Panc1 (cell line): ENCODE results near the gene ACOXL. TPM values are rescaled to one million over a fixed set of nuclear protein-coding genes. Genes with fewer than 3 reads are reported as not detected.

Experiments used
- ATAC-seq: fragments of 200-7000 bp; cut with Tn5 transposase; 2 replicates; pipeline ENCODE4 v1.9.1; 2020; ENCODE audit warnings: mild to moderate bottlenecking, moderate library complexity
- BruUV-seq: library from RNA; stranded (reverse); fragments of 400-500 nt; replicated peaks from 2 replicates; lab custom pipeline; 2021; lab: Mats Ljungman, UMichigan
- CTCF ChIA-PET: fragments of 300-600 bp; sonication (Branson Sonifier 250); formaldehyde crosslinking; loops from one replicate; lab custom pipeline; 2022; ENCODE audit warnings: antibody characterized with exemption; lab: Charles Lee
- POLR2A ChIA-PET: fragments of 300-600 bp; sonication (Branson Sonifier 250); formaldehyde crosslinking; loops from one replicate; lab custom pipeline; 2022; ENCODE audit warnings: antibody characterized with exemption; lab: Charles Lee
- DNase-seq: peaks from one replicate; pipeline ENCODE4 v3.0.0-alpha.2; 2010; ENCODE audit warnings: low read depth, low spot score
- H3K27ac ChIP-seq: 2 replicates; pipeline ENCODE4 v1.5.1; 2011; ENCODE audit warnings: mild to moderate bottlenecking, low read length, inconsistent platforms
- H3K27me3 ChIP-seq: fragments of 200-500 bp; sonication (Bioruptor generic); 2 replicates; pipeline ENCODE4 v1.6.0; 2014; ENCODE audit warnings: low read length, inconsistent platforms; ENCODE audit not compliant: control insufficient read depth, insufficient read depth
- H3K36me3 ChIP-seq: fragments of 200-500 bp; sonication (Bioruptor generic); 2 replicates; pipeline ENCODE4 v1.5.1; 2014; ENCODE audit warnings: inconsistent platforms, mild to moderate bottlenecking, low read length, moderate library complexity; ENCODE audit not compliant: control insufficient read depth, insufficient read depth
- H3K4me1 ChIP-seq: 2 replicates; pipeline ENCODE4 v1.5.1; 2011; ENCODE audit warnings: inconsistent platforms, mild to moderate bottlenecking, low read length, moderate library complexity; ENCODE audit not compliant: control insufficient read depth, insufficient read depth
- H3K4me3 ChIP-seq, 2 experiments: 2 replicates each; pipeline ENCODE4 v1.5.1; 2011 to 2012; ENCODE audit warnings: low read depth in 2 of 2, low read length in 2 of 2, mild to moderate bottlenecking in 2 of 2, inconsistent platforms in 1 of 2, moderate library complexity in 1 of 2
- H3K9me3 ChIP-seq: fragments of 200-500 bp; sonication (Bioruptor generic); 2 replicates; pipeline ENCODE4 v1.5.1; 2014; ENCODE audit warnings: low read depth, mild to moderate bottlenecking, inconsistent platforms, low read length, moderate library complexity; ENCODE audit not compliant: control insufficient read depth, insufficient read depth
- POLR2AphosphoS5 ChIP-seq: IDR thresholded peaks from 2 replicates; pipeline ENCODE4 v1.6.1; 2012; ENCODE audit warnings: mild to moderate bottlenecking, low read depth, low read length, moderate library complexity
- SIN3A ChIP-seq: IDR thresholded peaks from 2 replicates; pipeline ENCODE4 v1.6.1; 2012; ENCODE audit warnings: low read depth, mild to moderate bottlenecking, low read length, moderate library complexity, borderline replicate concordance; ENCODE audit not compliant: insufficient read depth
- TCF7L2 ChIP-seq: IDR thresholded peaks from 2 replicates; pipeline ENCODE4 v1.6.1; 2011; ENCODE audit warnings: mild to moderate bottlenecking, low read depth, low read length, inconsistent platforms
- in situ Hi-C: cut with HindIII; loops from 2 replicates; pipeline ENCODE4 v1.10.0; 2016; ENCODE audit warnings: low sequenced_read_pairs, low pct_unique_long_range_greater_than_20kb
- intact Hi-C: fragments of 100-400 bp; cut with micrococcal nuclease; formaldehyde crosslinking; loops from one replicate; pipeline ENCODE4 v1.10.0; 2022; ENCODE audit not compliant: unreplicated experiment
- total RNA-seq: library from RNA; stranded (reverse); gene quantifications from one replicate; pipeline ENCODE4 v1.2.1, GENCODE V29; 2021; ENCODE audit not compliant: unreplicated experiment
- TF ChIP-seq, protein P1 (sequence below), 2 experiments: IDR thresholded peaks; 2 replicates each; pipeline ENCODE4 v1.6.1; 2011 to 2012; ENCODE audit warnings: low read depth in 2 of 2, control low read depth in 1 of 2, low read length in 1 of 2, mild to moderate bottlenecking in 1 of 2, moderate library complexity in 1 of 2; ENCODE audit not compliant: insufficient read depth in 1 of 2
- TF ChIP-seq, protein P2 (sequence below): fragments of 450-650 bp; IDR thresholded peaks from 2 replicates; pipeline ENCODE4 v1.5.1; 2017; ENCODE audit warnings: mild to moderate bottlenecking

The ACOXL gene
- total RNA-seq, 1 experiment from 2014 or later: 4.9 TPM

DNA sequence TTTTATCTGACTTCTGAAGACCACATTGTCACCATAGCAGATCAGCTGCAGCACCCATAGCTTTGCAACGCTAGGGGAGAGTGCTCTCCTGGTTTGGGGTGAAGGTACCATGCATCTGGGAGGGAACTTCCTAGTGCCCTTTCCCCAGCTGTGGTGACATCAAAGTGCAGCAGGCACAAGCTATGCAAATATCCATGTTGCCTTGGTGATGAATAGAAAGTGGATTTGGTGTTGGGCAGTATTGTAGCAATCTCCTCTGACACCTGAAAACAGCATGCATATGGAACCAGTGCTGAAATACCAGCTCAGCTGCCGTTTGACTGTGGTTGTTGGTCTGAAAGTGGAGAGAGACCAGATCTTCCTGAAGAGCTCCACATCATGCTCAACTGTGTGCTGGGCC lies 425.4 kb downstream of the ACOXL start:
- no peak overlapping the region for H3K27ac ChIP-seq
- no peaks in the 10 kb centered on the region for H3K9me3 ChIP-seq
- H3K27me3 ChIP-seq: no peaks in the 10 kb centered on the region
- peaks cover 8% of the 10 kb centered on the region; the same call in 1 of the 2 replicates for H3K4me1 ChIP-seq
- in situ Hi-C loops (no loop called here), intact Hi-C loops (no loop called here)
- no peak for TF ChIP-seq TCF7L2
- TF ChIP-seq, protein P1, sequence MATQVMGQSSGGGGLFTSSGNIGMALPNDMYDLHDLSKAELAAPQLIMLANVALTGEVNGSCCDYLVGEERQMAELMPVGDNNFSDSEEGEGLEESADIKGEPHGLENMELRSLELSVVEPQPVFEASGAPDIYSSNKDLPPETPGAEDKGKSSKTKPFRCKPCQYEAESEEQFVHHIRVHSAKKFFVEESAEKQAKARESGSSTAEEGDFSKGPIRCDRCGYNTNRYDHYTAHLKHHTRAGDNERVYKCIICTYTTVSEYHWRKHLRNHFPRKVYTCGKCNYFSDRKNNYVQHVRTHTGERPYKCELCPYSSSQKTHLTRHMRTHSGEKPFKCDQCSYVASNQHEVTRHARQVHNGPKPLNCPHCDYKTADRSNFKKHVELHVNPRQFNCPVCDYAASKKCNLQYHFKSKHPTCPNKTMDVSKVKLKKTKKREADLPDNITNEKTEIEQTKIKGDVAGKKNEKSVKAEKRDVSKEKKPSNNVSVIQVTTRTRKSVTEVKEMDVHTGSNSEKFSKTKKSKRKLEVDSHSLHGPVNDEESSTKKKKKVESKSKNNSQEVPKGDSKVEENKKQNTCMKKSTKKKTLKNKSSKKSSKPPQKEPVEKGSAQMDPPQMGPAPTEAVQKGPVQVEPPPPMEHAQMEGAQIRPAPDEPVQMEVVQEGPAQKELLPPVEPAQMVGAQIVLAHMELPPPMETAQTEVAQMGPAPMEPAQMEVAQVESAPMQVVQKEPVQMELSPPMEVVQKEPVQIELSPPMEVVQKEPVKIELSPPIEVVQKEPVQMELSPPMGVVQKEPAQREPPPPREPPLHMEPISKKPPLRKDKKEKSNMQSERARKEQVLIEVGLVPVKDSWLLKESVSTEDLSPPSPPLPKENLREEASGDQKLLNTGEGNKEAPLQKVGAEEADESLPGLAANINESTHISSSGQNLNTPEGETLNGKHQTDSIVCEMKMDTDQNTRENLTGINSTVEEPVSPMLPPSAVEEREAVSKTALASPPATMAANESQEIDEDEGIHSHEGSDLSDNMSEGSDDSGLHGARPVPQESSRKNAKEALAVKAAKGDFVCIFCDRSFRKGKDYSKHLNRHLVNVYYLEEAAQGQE (IDR thresholded peaks at IDR 0.05; ENCODE audit: insufficient read depth in 1 of 2, low read depth in 2 of 2, low read length in 1 of 2): no peak
- no peak for TF ChIP-seq POLR2AphosphoS5
- TF ChIP-seq, protein P2, sequence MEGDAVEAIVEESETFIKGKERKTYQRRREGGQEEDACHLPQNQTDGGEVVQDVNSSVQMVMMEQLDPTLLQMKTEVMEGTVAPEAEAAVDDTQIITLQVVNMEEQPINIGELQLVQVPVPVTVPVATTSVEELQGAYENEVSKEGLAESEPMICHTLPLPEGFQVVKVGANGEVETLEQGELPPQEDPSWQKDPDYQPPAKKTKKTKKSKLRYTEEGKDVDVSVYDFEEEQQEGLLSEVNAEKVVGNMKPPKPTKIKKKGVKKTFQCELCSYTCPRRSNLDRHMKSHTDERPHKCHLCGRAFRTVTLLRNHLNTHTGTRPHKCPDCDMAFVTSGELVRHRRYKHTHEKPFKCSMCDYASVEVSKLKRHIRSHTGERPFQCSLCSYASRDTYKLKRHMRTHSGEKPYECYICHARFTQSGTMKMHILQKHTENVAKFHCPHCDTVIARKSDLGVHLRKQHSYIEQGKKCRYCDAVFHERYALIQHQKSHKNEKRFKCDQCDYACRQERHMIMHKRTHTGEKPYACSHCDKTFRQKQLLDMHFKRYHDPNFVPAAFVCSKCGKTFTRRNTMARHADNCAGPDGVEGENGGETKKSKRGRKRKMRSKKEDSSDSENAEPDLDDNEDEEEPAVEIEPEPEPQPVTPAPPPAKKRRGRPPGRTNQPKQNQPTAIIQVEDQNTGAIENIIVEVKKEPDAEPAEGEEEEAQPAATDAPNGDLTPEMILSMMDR: no peak
- TF ChIP-seq SIN3A: no peak
- BruUV-seq: no TSS peak
- CTCF ChIA-PET: no interaction called here
- POLR2A ChIA-PET: no interaction called here
- H3K4me3 ChIP-seq: no peak overlapping the region
- DNase-seq: no peak
- no peak for ATAC-seq
- peaks cover 11% of the 10 kb centered on the region for H3K36me3 ChIP-seq

DNA sequence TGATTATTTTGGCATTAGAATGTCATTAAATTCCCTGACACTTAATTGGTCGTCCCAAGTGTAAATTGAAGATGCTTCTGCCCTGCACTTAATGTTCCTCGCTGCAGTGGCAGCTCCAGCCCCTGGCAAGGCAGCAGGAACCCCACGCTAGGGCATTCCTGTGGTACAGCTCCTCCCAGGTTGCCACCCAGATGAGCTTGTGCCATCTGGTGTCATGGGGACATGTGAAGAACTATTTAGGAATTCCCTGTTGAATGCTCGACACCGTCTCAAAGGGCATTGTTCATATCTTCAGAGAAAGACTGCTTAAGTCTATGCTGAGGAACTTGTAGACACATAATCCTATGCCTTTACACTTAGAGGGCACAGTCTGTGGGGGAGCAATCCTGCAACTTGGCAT lies 427.3 kb downstream of the ACOXL start:
- BruUV-seq: no TSS peak
- DNase-seq: no peak
- ChIA-PET POLR2A (interaction anchor here (0.5 kb wide), 1 partner anchor 230 kb away, joined by 11 read pairs; no protein-coding TSS in a partner anchor), CTCF (no interaction called here)
- no peak for TF ChIP-seq SIN3A
- TF ChIP-seq, protein P1 (IDR thresholded peaks at IDR 0.05; ENCODE audit: insufficient read depth in 1 of 2, low read depth in 2 of 2, low read length in 1 of 2): no peak
- TF ChIP-seq POLR2AphosphoS5: no peak
- no peak for TF ChIP-seq TCF7L2
- TF ChIP-seq, protein P2: no peak
- in situ Hi-C loops: no loop called here
- H3K4me3 ChIP-seq: no peak overlapping the region
- ATAC-seq: no peak
- intact Hi-C loops: no loop called here
- H3K36me3 ChIP-seq: peaks cover 7% of the 10 kb centered on the region
- H3K4me1 ChIP-seq: peaks cover 5% of the 10 kb centered on the region; the same call in 1 of the 2 replicates
- no peaks in the 10 kb centered on the region for H3K9me3 ChIP-seq
- no peak overlapping the region for H3K27ac ChIP-seq
- H3K27me3 ChIP-seq: no peaks in the 10 kb centered on the region
